CD4-positive, CD25-positive, alpha-beta regulatory T cell (primary cell): ENCODE results near the gene RUVBL1. TPM values are rescaled to one million over a fixed set of nuclear protein-coding genes. Genes with fewer than 3 reads are reported as not detected.

Experiments
- ATAC-seq, 2 donors: fragments of 150-1000 bp; cut with Tn5 transposase; one replicate each; pipeline ENCODE4 v1.10.0; 2021; ENCODE audit warnings: low read depth in 2 of 2, moderate number of reproducible peaks in 2 of 2, moderate library complexity in 1 of 2
- DNase-seq, 3 donors: peaks; one replicate each; pipeline versions ENCODE4 v3.0.0 to v3.0.0-alpha.2; 2012 to 2022; ENCODE audit warnings: mixed read lengths in 1 of 3
- H3K27ac ChIP-seq: one replicate; pipeline ENCODE4 v1.7.0; 2013; ENCODE audit warnings: mild to moderate bottlenecking, low read length; ENCODE audit not compliant: insufficient read depth, poor library complexity, severe bottlenecking
- H3K27me3 ChIP-seq: one replicate; pipeline ENCODE4 v1.7.0; 2013; ENCODE audit warnings: low read length; ENCODE audit not compliant: control insufficient read depth, insufficient read depth
- H3K36me3 ChIP-seq: one replicate; pipeline ENCODE4 v1.7.0; 2013; ENCODE audit warnings: mild to moderate bottlenecking, low read length, moderate library complexity; ENCODE audit not compliant: control insufficient read depth, insufficient read depth
- H3K4me1 ChIP-seq: 2 replicates; pipeline ENCODE4 v1.7.0; 2013; ENCODE audit warnings: mild to moderate bottlenecking, low read length; ENCODE audit not compliant: insufficient read depth, control insufficient read depth, poor library complexity, severe bottlenecking
- H3K4me3 ChIP-seq: one replicate; pipeline ENCODE4 v1.7.0; 2013; ENCODE audit warnings: low read depth, mild to moderate bottlenecking, low read length, moderate library complexity
- H3K9me3 ChIP-seq, 2 experiments: 1 replicate in 1 of 2; 2 replicates in 1 of 2; pipeline ENCODE4 v1.7.0; 2013; ENCODE audit warnings: low read length in 2 of 2, mild to moderate bottlenecking in 1 of 2, moderate library complexity in 1 of 2; ENCODE audit not compliant: control insufficient read depth in 2 of 2
- H3K27ac Mint-ChIP-seq, 3 donors: one replicate each; pipeline ENCODE4 v1.8.0; 2020 to 2022; ENCODE audit warnings: mild to moderate bottlenecking in 3 of 3, mixed read lengths in 3 of 3, moderate library complexity in 2 of 3
- H3K27me3 Mint-ChIP-seq: one replicate; pipeline ENCODE4 v1.8.0; 2022; ENCODE audit warnings: mild to moderate bottlenecking, mixed read lengths
- H3K36me3 Mint-ChIP-seq: one replicate; pipeline ENCODE4 v1.8.0; 2020; ENCODE audit warnings: mixed read lengths
- H3K4me1 Mint-ChIP-seq, 4 donors: one replicate each; pipeline ENCODE4 v1.8.0; 2020 to 2022; ENCODE audit warnings: mixed read lengths in 4 of 4, mild to moderate bottlenecking in 1 of 4
- H3K4me3 Mint-ChIP-seq, 4 donors: one replicate each; pipeline ENCODE4 v1.8.0; 2020 to 2022; ENCODE audit warnings: mild to moderate bottlenecking in 4 of 4, mixed read lengths in 4 of 4, moderate library complexity in 3 of 4
- H3K9me3 Mint-ChIP-seq, 7 donors: one replicate each; pipeline ENCODE4 v1.8.0; 2020 to 2022; ENCODE audit warnings: mixed read lengths in 7 of 7, mild to moderate bottlenecking in 3 of 7, moderate library complexity in 2 of 7
- polyA plus RNA-seq, 4 donors: library from polyadenylated mRNA; unstranded; fragments of 300-500 nt; fragmentation: Illumina TruSeq; gene quantifications; one replicate each; pipeline ENCODE4 v1.2.3, GENCODE V29; 2021
- total RNA-seq: library from RNA; stranded (reverse); gene quantifications from one replicate; pipeline ENCODE4 v1.2.3, GENCODE V29; 2022

Gene RUVBL1
- total and polyA plus RNA-seq, 5 donors from 2014 or later, result 22.9 to 88.2 (median 78.3) TPM

DNA sequence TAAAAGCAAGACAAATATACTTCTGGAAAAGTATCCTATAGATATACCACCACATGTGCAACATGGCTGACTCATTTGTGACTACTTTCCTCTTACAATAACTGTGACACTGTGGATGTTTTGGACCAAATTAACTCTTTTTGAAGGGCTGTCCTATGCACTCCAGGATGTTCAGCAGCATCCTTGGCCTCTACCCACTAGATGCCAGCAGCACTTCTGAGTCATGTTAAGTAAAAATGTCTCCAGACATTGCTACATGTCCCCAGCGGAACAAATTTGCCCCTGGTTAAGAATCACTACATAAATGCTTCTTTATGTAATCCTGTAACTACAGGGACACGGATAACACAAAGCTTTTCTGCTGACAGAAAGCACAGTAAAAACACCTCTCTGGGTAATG lies 32.0 kb downstream of the RUVBL1 start:
- peaks cover 52% of the 10 kb centered on the region for H3K36me3 Mint-ChIP-seq
- no peak overlapping the region for H3K4me3 Mint-ChIP-seq
- Histone ChIP-seq H3K27ac (no peak overlapping the region), H3K27me3 (no peaks in the 10 kb centered on the region), H3K4me3 (no peak overlapping the region), H3K4me1 (no peaks in the 10 kb centered on the region), H3K36me3 (peaks cover 52% of the 10 kb centered on the region), H3K9me3 (no peaks in the 10 kb centered on the region)
- DNase-seq (no peak), ATAC-seq (no peak)
- no peaks in the 10 kb centered on the region for H3K9me3 Mint-ChIP-seq
- H3K4me1 Mint-ChIP-seq, result peaks cover 4 to 11% (median 7%) of the 10 kb centered on the region in 4 donors
- H3K27ac Mint-ChIP-seq, result no peak overlapping the region
- H3K27me3 Mint-ChIP-seq, result no peaks in the 10 kb centered on the region

GRCh38 chr3:128089135-128089534 lies 34.5 kb downstream of the RUVBL1 start:
- H3K4me3 ChIP-seq, result no peak overlapping the region
- Mint-ChIP-seq H3K36me3 (peaks cover 52% of the 10 kb centered on the region), H3K4me3 (no peak overlapping the region), H3K27me3 (no peaks in the 10 kb centered on the region), H3K9me3 (no peaks in the 10 kb centered on the region), H3K4me1 (peaks cover 0 to 2% (median 0%) of the 10 kb centered on the region in 4 donors), H3K27ac (no peak overlapping the region)
- no peak overlapping the region for H3K27ac ChIP-seq
- H3K4me1 ChIP-seq, result no peaks in the 10 kb centered on the region
- H3K27me3 ChIP-seq, result no peaks in the 10 kb centered on the region
- H3K36me3 ChIP-seq, result peaks cover 55% of the 10 kb centered on the region
- no peaks in the 10 kb centered on the region for H3K9me3 ChIP-seq
- ATAC-seq (no peak), DNase-seq (no peak)

DNA sequence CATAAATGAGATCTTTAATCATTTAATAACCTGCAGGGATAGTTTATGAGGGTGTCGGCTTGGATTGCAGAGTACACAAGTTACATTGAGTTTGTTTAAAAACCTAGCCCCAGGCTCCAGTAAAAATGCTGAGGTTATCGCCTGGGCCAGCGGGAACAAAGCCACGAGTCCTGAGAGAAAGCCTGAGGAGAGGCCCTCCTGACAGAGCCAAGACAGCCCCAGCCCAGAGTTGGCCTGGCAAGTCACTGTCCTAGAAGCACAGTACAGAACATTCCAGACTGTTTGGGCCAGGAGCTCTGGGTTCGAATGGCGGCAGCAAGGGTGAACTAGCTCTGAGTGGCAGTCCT lies 39.0 kb downstream of the RUVBL1 start:
- no peak for ATAC-seq
- H3K27ac Mint-ChIP-seq, result no peak overlapping the region

DNA sequence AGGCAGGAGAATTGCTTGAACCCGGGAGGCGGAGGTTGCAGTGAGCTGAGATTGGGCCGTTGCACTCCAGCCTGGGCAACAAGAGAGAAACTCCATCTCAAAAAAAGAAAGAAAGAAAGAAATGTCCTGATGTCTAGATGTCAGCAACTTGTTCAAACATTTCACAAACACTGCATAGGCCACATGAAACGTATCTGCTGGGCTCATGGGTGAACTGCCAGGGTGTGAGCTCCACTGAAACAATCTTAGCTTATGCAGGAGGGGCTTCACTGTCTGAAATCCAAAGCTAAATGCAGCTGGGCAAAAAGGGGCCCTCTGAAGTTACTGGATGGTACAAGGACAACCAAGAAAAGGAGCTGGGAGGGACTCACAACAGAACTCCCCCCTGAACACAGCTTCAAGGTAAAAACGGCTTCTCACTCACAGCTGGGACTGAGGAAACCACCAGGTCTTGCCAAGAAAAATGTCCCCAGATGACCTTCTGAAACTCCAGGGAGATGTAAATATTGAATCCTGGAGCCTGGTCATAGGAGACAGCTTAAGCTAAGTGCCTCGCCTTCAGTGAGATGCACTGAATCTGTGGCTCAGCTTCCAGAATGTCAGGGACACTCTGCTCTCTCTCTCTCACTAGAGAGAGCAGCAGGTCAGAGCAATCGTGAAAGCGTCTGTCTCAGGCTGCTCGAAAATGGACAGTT lies 39.5 kb downstream of the RUVBL1 start:
- no peak overlapping the region for H3K4me3 Mint-ChIP-seq
- H3K27me3 Mint-ChIP-seq, result no peaks in the 10 kb centered on the region
- DNase-seq, result no peak
- Histone ChIP-seq H3K4me3 (no peak overlapping the region), H3K27me3 (no peaks in the 10 kb centered on the region), H3K9me3 (no peaks in the 10 kb centered on the region), H3K4me1 (no peaks in the 10 kb centered on the region), H3K27ac (no peak overlapping the region), H3K36me3 (peaks cover 80% of the 10 kb centered on the region)
- peaks cover 70% of the 10 kb centered on the region for H3K36me3 Mint-ChIP-seq
- no peak overlapping the region for H3K27ac Mint-ChIP-seq
- no peaks in the 10 kb centered on the region for H3K4me1 Mint-ChIP-seq
- H3K9me3 Mint-ChIP-seq, result no peaks in the 10 kb centered on the region
- ATAC-seq, result no peak

More for the DNA sequence above, 39.0 kb downstream of the RUVBL1 start:
- Mint-ChIP-seq H3K36me3 (peaks cover 64% of the 10 kb centered on the region), H3K9me3 (no peaks in the 10 kb centered on the region), H3K4me3 (no peak overlapping the region), H3K27me3 (no peaks in the 10 kb centered on the region), H3K4me1 (no peaks in the 10 kb centered on the region)
- no peak for DNase-seq
- Histone ChIP-seq H3K27me3 (no peaks in the 10 kb centered on the region), H3K27ac (no peak overlapping the region), H3K9me3 (no peaks in the 10 kb centered on the region), H3K36me3 (peaks cover 77% of the 10 kb centered on the region), H3K4me3 (no peak overlapping the region), H3K4me1 (no peaks in the 10 kb centered on the region)

- no peaks in the 10 kb centered on the region for H3K27me3 ChIP-seq
- H3K36me3 Mint-ChIP-seq, result peaks cover 77% of the 10 kb centered on the region
- H3K27ac Mint-ChIP-seq, result no peak overlapping the region
- H3K36me3 ChIP-seq, result peaks cover 82% of the 10 kb centered on the region
- H3K4me3 ChIP-seq, result no peak overlapping the region
- no peaks in the 10 kb centered on the region for H3K9me3 Mint-ChIP-seq
- no peaks in the 10 kb centered on the region for H3K4me1 Mint-ChIP-seq
- no peaks in the 10 kb centered on the region for H3K9me3 ChIP-seq
- no peak overlapping the region for H3K4me3 Mint-ChIP-seq
- no peaks in the 10 kb centered on the region for H3K4me1 ChIP-seq
- no peak for DNase-seq
- no peaks in the 10 kb centered on the region for H3K27me3 Mint-ChIP-seq
- no peak for ATAC-seq
- no peak overlapping the region for H3K27ac ChIP-seq
These were observed 40.2 kb downstream of the RUVBL1 start for GRCh38 chr3:128083396-128083795.

DNA sequence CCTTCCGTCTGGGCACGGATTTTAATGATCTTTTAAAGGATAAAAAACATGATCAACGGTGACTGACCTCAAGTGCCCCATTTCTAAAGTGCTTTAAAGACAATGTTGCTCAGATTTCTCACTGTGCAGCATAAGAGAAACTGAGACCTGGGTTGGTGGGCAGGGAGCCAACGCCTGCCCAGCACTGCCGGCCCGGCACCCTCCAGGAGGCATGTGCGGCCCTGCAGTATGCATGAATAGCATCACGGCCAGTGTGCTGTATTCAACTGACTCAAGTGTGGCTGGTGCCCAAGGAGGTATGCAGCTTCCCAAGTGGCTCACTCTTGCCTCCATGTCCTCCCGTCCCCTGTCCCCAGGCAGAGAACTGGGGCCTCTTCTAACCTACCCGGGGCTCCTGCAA lies 41.1 kb downstream of the RUVBL1 start:
- ATAC-seq, result no peak
- H3K4me3 Mint-ChIP-seq, result no peak overlapping the region
- DNase-seq, result no peak

DNA sequence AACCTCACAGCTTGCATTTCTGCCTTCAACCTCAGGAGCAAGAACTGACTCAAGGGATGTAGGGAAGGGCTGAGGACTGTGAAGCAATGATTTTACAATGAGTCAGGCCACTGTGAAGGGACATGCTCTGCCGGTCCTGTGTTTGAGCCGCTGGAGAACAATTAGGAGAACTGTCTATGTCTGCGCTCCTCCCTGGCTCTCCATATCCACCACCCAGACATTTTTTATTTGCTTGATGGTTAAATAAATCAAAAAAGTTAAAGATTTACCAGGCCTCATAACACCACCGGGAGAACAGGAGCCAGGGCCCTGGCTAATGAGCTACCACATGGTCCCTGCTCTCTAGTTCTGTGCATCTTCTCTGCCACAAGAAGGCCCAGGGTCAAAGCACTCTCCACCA lies 41.8 kb downstream of the RUVBL1 start:
- no peak overlapping the region for H3K27ac ChIP-seq
- no peak overlapping the region for H3K27ac Mint-ChIP-seq
- no peaks in the 10 kb centered on the region for H3K27me3 ChIP-seq
- peaks cover 71% of the 10 kb centered on the region for H3K36me3 Mint-ChIP-seq
- H3K9me3 Mint-ChIP-seq, result no peaks in the 10 kb centered on the region
- H3K36me3 ChIP-seq, result peaks cover 76% of the 10 kb centered on the region
- no peak overlapping the region for H3K4me3 Mint-ChIP-seq
- peaks cover 0 to 7% (median 0%) of the 10 kb centered on the region in 4 donors for H3K4me1 Mint-ChIP-seq
- peaks cover 8% of the 10 kb centered on the region for H3K27me3 Mint-ChIP-seq
- ATAC-seq (no peak), DNase-seq (no peak)
- no peak overlapping the region for H3K4me3 ChIP-seq
- no peaks in the 10 kb centered on the region for H3K9me3 ChIP-seq
- H3K4me1 ChIP-seq, result peaks cover 4% of the 10 kb centered on the region

More for the DNA sequence above, 41.1 kb downstream of the RUVBL1 start:
- H3K4me3 ChIP-seq, result no peak overlapping the region
- Mint-ChIP-seq H3K4me1 (peaks cover 0 to 3% (median 0%) of the 10 kb centered on the region in 4 donors), H3K9me3 (no peaks in the 10 kb centered on the region), H3K27me3 (peaks cover 4% of the 10 kb centered on the region), H3K27ac (no peak overlapping the region), H3K36me3 (peaks cover 78% of the 10 kb centered on the region)
- peaks cover 83% of the 10 kb centered on the region for H3K36me3 ChIP-seq
- H3K4me1 ChIP-seq, result no peaks in the 10 kb centered on the region
- H3K27me3 ChIP-seq, result no peaks in the 10 kb centered on the region
- H3K27ac ChIP-seq, result no peak overlapping the region
- H3K9me3 ChIP-seq, result no peaks in the 10 kb centered on the region

DNA sequence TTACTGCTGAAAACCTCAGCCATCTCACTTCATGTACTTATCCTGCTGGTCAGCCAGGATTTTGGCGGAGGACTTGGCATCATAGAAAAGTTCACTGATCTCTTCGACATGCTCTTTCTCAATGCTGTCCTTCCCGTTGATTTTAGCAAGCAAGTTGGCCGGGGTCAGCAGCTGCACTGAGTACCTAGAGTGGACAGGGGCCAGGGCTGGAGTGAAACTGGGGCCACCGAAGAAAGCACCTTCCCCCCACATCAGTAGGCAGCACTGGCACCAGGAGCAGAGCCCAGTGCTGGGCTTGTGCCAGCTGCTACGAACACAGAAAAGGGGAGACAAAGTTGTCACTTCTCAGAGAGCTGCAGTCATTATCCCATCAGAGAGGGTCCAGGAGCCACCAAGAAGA lies 42.4 kb downstream of the RUVBL1 start:
- Histone ChIP-seq H3K27ac (no peak overlapping the region), H3K27me3 (no peaks in the 10 kb centered on the region), H3K9me3 (no peaks in the 10 kb centered on the region), H3K4me1 (peaks cover 10% of the 10 kb centered on the region), H3K4me3 (no peak overlapping the region), H3K36me3 (peaks cover 70% of the 10 kb centered on the region)
- no peak for DNase-seq
- Mint-ChIP-seq H3K27ac (no peak overlapping the region), H3K9me3 (no peaks in the 10 kb centered on the region), H3K27me3 (peaks cover 8% of the 10 kb centered on the region), H3K36me3 (peaks cover 68% of the 10 kb centered on the region), H3K4me3 (no peak overlapping the region), H3K4me1 (peaks cover 0 to 10% (median 0%) of the 10 kb centered on the region in 4 donors)
- no peak for ATAC-seq
